Activated CD8-positive, alpha-beta T cell treated with anti-CD3 and anti-CD28 coated beads, Interleukin-2, amount 10 ng/mL, durations not matched to agents 7 days and 5 days (primary cell): Measurements from ENCODE around the gene SUGT1. TPM values are rescaled to one million over a fixed set of nuclear protein-coding genes. Genes with fewer than 3 reads are reported as not detected.
"Not testable (repeated sequence)": the region's sequence is repeated elsewhere in the genome, so short reads cannot be mapped to it uniquely, and the experiment has no call there.

Source experiments
- ATAC-seq: fragments of 150-1000 bp; cut with Tn5 transposase; one replicate; pipeline ENCODE4 v1.10.0; 2021; ENCODE audit warnings: moderate library complexity
- CTCF ChIA-PET: fragments of 350-600 bp; sonication (Branson Sonifier 250); formaldehyde crosslinking; loops from one replicate; lab custom pipeline; 2021; ENCODE audit warnings: antibody characterized with exemption; lab: Charles Lee
- POLR2A ChIA-PET: fragments of 350-600 bp; sonication (Branson Sonifier 250); formaldehyde crosslinking; loops from one replicate; lab custom pipeline; 2021; ENCODE audit warnings: antibody characterized with exemption; lab: Charles Lee
- DNase-seq: peaks from one replicate; pipeline ENCODE4 v3.0.0-alpha.2; 2020
- H3K27ac Mint-ChIP-seq: one replicate; pipeline ENCODE4 v1.8.0; 2021; ENCODE audit warnings: mild to moderate bottlenecking, mixed read lengths
- H3K27me3 Mint-ChIP-seq: one replicate; pipeline ENCODE4 v1.8.0; 2021; ENCODE audit warnings: low read depth, mixed read lengths
- H3K36me3 Mint-ChIP-seq: one replicate; pipeline ENCODE4 v1.8.0; 2021; ENCODE audit warnings: low read depth, mixed read lengths
- H3K4me1 Mint-ChIP-seq: one replicate; pipeline ENCODE4 v1.8.0; 2021; ENCODE audit warnings: low read depth, mixed read lengths
- H3K4me3 Mint-ChIP-seq: one replicate; pipeline ENCODE4 v1.8.0; 2021; ENCODE audit warnings: mild to moderate bottlenecking, mixed read lengths
- H3K9me3 Mint-ChIP-seq: one replicate; pipeline ENCODE4 v1.8.0; 2022; ENCODE audit warnings: mixed read lengths; ENCODE audit not compliant: insufficient read depth
- total RNA-seq, 2 experiments: library from RNA; stranded (reverse); gene quantifications; one replicate each; pipeline ENCODE4 v1.2.3, GENCODE V29; 2021

Gene SUGT1
- total RNA-seq, 2 experiments from 2014 or later = 48.5 to 50.7 TPM

DNA sequence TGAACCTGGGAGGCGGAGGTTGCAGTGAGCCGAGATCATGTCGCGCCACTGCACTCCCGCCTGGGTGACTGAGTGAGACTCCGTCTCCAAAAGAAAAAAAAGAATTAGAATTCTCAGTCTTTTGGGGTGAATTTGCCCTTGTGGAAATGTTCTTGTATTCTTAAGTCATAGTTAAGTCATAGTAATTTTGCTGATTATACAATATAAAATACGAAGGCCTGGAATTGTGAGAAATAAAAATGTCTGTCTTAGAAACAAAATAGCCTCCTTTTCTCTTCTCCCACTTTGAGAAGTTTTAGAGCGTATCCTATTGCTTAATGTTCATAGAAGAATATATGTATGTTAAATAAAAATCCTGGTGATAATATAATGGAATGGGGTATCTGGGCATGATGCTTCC is 18.1 kb downstream of the SUGT1 start:
- ChIA-PET CTCF (interaction anchor here (0.7 to 2.8 kb wide), 3 partner anchors 18 to 138 kb away, joined by 3 to 15 read pairs (median 5); partner anchors contain the start of gene SUGT1), POLR2A (no interaction called here)
- DNase-seq (no peak), ATAC-seq (no peak)
- Mint-ChIP-seq H3K4me3 (no peak overlapping the region), H3K27me3 (no peaks in the 10 kb centered on the region), H3K36me3 (peaks cover 25% of the 10 kb centered on the region), H3K27ac (no peak overlapping the region), H3K4me1 (no peaks in the 10 kb centered on the region), H3K9me3 (no peaks in the 10 kb centered on the region)

DNA sequence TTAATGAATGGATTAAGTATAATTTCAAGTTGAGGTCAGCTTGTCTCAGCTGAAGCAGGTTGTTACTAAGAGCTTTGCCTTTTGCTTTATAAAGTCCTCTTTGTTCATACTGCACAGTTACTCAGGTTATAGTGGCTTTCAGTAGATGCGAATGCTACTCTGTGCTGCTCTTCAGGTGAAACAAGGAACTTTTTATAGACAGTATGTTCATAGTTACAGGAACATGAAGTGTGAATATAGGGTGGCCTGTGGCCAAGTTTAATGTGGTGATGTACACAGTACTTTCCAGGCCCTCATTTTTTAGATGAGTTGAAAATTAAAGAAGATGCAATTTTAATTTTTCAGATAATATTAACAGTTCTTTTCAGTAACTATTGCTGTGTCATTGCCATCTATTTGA is 20.8 kb downstream of the SUGT1 start:
- ChIA-PET POLR2A (no interaction called here), CTCF (interaction anchor here (1.1 kb wide), 1 partner anchor 20 kb away, joined by 5 read pairs; no protein-coding TSS in a partner anchor)
- no peaks in the 10 kb centered on the region for H3K9me3 Mint-ChIP-seq
- no peak overlapping the region for H3K27ac Mint-ChIP-seq
- H3K36me3 Mint-ChIP-seq = peaks cover 33% of the 10 kb centered on the region
- H3K27me3 Mint-ChIP-seq = no peaks in the 10 kb centered on the region
- no peak overlapping the region for H3K4me3 Mint-ChIP-seq
- ATAC-seq = no peak
- no peak for DNase-seq
- H3K4me1 Mint-ChIP-seq = no peaks in the 10 kb centered on the region

DNA sequence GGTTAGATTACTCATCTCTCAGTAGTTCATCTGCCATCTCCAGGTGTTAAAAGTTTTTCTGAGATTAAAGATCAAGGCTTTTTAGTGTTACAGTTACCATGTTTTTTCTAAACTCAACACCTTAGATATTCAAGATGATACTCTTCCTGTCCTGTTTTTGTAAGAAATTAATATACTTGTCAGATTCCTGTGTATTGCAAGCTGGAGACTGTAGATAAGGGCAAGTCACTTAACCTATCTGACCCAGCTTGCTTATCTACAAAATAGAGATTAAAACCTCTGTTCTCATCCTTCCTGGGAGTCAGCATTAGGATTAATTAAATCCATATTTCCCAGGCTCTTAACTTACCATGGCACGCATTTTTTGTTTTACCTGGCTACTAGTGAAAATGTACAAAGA is 25.2 kb downstream of the SUGT1 start:
- no peaks in the 10 kb centered on the region for H3K27me3 Mint-ChIP-seq
- DNase-seq (no peak), ATAC-seq (no peak)
- no peaks in the 10 kb centered on the region for H3K4me1 Mint-ChIP-seq
- ChIA-PET POLR2A (no interaction called here), CTCF (interaction anchor here (1.3 kb wide), 1 partner anchor 13 kb away, joined by 5 read pairs; no protein-coding TSS in a partner anchor)
- H3K27ac Mint-ChIP-seq = no peak overlapping the region
- H3K9me3 Mint-ChIP-seq = no peaks in the 10 kb centered on the region
- H3K36me3 Mint-ChIP-seq = peaks cover 39% of the 10 kb centered on the region
- no peak overlapping the region for H3K4me3 Mint-ChIP-seq

DNA sequence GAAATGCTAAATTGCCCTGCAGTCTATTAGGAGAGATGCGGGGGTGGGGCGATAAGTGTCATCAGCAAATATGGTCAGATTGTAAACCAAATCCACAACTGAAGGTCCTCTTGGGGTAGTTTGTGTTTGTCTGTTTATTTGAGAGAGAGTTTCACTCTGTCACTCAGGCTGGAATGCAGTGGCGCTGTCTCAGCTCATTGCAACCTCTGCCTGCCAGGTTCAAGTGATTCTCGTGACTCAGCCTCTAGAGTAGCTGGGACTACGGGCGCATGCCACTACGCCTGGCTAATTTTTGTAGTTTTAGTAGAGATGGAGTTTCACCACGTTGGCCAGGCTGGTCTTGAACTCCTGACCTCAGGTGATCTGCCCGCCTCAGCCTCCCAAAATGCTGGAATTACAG is 33.2 kb downstream of the SUGT1 start:
- POLR2A ChIA-PET, H3K4me1 Mint-ChIP-seq, H3K9me3 Mint-ChIP-seq, DNase-seq, CTCF ChIA-PET, H3K27me3 Mint-ChIP-seq, H3K27ac Mint-ChIP-seq, ATAC-seq, H3K4me3 Mint-ChIP-seq: not testable (repeated sequence)
- H3K36me3 Mint-ChIP-seq = peaks cover 49% of the 10 kb centered on the region

DNA sequence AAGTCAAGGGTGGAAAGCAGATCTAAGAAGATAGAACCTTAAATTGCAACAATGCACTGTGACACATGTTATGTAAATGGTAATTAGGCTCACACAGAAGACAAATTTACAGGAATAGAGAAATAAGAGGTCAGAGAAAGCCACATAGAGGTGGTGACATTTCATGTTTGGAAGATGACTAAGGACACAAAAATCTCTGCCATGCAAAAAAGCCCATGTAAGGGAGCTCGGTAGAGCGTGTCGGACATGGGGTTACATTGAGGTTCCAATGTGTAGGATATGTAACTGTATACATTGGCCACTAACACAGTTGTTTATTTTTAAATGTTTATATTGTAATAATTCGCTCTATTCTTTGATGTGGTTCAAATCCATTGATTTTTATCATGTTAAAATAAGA is 33.7 kb downstream of the SUGT1 start:
- H3K4me3 Mint-ChIP-seq = no peak overlapping the region
- no peaks in the 10 kb centered on the region for H3K27me3 Mint-ChIP-seq
- ChIA-PET POLR2A (no interaction called here), CTCF (interaction anchor here (1.6 kb wide), 1 partner anchor 69 kb away, joined by 4 read pairs; no protein-coding TSS in a partner anchor)
- no peak for DNase-seq
- H3K27ac Mint-ChIP-seq = no peak overlapping the region
- peaks cover 51% of the 10 kb centered on the region for H3K36me3 Mint-ChIP-seq
- ATAC-seq = no peak
- no peaks in the 10 kb centered on the region for H3K9me3 Mint-ChIP-seq
- H3K4me1 Mint-ChIP-seq = peaks cover 1% of the 10 kb centered on the region

DNA sequence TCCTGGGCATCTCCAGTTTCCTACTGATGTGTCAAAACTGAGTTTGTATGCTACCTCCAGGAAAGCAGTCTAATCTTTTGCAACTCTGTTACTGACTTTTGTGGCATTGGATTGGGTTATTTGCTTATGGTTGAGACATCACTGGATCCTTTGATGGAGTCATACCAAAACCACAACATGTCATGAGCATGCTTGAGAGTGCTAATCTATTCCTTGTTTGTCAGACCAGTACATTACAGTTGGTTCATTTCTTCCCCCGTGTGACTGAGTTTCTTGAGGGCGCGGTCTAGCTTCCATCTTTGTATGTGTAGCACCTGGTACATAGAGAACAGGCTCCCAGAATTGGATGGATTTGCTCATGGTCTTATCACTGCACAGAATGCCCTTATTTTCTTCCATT is 43.2 kb downstream of the SUGT1 start:
- no peak overlapping the region for H3K4me3 Mint-ChIP-seq
- ChIA-PET CTCF (interaction anchor here (0.6 kb wide), 1 partner anchor 50 kb away, joined by 4 read pairs; no protein-coding TSS in a partner anchor), POLR2A (no interaction called here)
- H3K36me3 Mint-ChIP-seq = peaks cover 11% of the 10 kb centered on the region
- H3K9me3 Mint-ChIP-seq = no peaks in the 10 kb centered on the region
- no peak for DNase-seq
- H3K27ac Mint-ChIP-seq = no peak overlapping the region
- ATAC-seq = peak; percentile 36
- peaks cover 14% of the 10 kb centered on the region for H3K4me1 Mint-ChIP-seq
- no peaks in the 10 kb centered on the region for H3K27me3 Mint-ChIP-seq

DNA sequence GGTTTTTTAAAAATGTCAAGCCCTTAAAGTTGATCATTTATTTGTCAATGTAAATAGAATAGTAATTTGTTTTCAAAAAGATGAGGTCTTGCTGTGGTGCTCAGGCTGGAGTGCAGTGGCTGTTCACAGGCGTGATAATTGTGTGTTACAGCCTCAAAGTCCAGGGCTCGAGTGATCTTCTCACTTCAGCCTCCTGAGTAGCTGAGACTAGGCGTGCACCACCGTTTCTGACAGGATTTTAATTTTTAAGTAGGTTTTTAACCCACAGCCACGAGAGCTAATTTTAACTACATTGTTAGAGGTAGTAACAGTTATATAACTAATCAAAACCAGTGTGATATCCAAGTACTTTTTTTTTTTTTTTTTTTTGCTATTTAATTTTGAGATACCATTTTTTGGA is 43.9 kb downstream of the SUGT1 start:
- Mint-ChIP-seq H3K4me3 (no peak overlapping the region), H3K27ac (no peak overlapping the region), H3K9me3 (no peaks in the 10 kb centered on the region), H3K36me3 (peaks cover 7% of the 10 kb centered on the region), H3K4me1 (peaks cover 11% of the 10 kb centered on the region), H3K27me3 (no peaks in the 10 kb centered on the region)
- DNase-seq = no peak
- ChIA-PET POLR2A (no interaction called here), CTCF (interaction anchor here (0.6 kb wide), 1 partner anchor 49 kb away, joined by 4 read pairs; no protein-coding TSS in a partner anchor)
- no peak for ATAC-seq

DNA sequence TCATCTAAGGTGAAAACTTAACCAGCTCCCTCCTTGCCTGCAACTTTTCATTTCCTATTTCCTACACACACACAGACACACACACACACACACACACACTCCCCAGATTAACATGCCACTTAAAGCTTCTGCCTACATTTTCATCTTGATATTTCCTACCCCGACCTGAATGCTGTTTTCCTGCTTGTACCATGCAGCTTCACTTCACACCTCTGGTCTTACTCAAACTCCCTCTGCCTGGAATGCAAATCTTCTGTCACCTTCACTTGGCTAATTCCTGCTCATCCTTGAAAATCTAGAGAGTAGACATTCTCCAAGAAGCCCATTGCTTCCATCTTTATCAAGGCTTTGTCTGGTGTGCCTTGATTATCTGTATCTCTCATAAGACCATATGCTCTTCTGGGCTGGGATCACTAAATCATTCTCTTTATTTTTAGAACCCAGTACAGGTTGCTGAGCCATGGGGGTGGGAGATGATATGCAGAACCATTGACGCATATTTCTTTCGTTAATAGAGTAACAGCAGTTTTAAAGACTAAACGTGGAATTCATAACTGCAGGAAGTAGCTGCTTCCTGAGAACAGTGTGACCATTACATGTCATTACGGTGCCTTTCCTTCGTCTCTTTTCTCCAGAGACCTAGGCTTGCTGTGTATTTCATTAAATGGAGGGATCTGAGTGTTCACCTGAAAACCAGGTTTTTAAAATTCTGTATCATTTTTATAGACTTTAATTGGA is 49.3 kb downstream of the SUGT1 start:
- no peak overlapping the region for H3K27ac Mint-ChIP-seq
- POLR2A ChIA-PET = no interaction called here
- no peaks in the 10 kb centered on the region for H3K9me3 Mint-ChIP-seq
- DNase-seq (no peak), ATAC-seq (no peak)
- no peaks in the 10 kb centered on the region for H3K4me1 Mint-ChIP-seq
- peaks cover 5% of the 10 kb centered on the region for H3K27me3 Mint-ChIP-seq
- H3K36me3 Mint-ChIP-seq = peaks cover 5% of the 10 kb centered on the region
- no peak overlapping the region for H3K4me3 Mint-ChIP-seq
- CTCF ChIA-PET = interaction anchor here (1.2 to 1.9 kb wide), 2 partner anchors 9 to 49 kb away, joined by 3 to 4 read pairs; partner anchors contain the start of gene SUGT1

DNA sequence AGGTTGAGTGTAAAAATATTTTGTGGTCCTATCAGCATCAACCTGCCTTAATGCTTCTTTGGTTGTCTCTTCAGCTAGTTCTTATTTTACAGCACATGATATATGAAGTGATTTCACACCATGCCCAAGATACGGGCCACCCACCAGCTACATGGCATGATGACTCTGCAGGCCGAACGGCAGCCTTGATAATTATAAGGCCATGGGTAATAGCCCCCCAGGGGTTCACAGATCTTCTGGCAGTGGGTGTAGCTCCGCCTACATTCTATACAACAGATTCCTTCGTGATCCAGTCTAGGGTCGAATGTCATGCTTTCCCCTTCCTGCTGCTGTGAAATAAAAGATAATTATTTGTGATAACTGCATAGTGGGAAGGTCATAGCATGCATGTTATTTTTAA is 50.8 kb downstream of the SUGT1 start:
- Mint-ChIP-seq H3K4me3 (no peak overlapping the region), H3K4me1 (no peaks in the 10 kb centered on the region), H3K27me3 (peaks cover 5% of the 10 kb centered on the region), H3K36me3 (peaks cover 3% of the 10 kb centered on the region), H3K9me3 (no peaks in the 10 kb centered on the region), H3K27ac (no peak overlapping the region)
- ChIA-PET CTCF (interaction anchor here (1.5 to 1.9 kb wide), 2 partner anchors 10 to 11 kb away, joined by 4 to 5 read pairs; no protein-coding TSS in a partner anchor), POLR2A (no interaction called here)
- ATAC-seq (no peak), DNase-seq (no peak)

DNA sequence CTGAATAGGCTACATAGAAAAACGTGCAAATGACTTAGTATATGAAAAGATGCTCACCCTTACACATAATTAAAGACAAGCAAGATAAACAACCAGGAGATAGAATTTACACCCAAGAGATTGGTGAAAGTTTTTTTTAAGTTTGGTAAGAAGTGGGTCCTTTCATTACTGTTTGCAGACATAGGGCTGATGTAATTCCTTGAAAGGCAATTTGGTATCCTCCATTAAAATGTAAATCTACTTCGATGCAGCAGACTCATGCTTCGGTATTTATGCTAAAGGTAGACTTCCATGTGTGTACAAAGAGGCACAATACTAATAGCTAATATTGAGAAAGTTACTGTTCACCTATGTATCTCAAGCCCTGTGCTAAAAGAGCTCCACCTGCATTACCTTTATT is 53.4 kb downstream of the SUGT1 start:
- no peak overlapping the region for H3K4me3 Mint-ChIP-seq
- no peaks in the 10 kb centered on the region for H3K9me3 Mint-ChIP-seq
- H3K4me1 Mint-ChIP-seq = no peaks in the 10 kb centered on the region
- peaks cover 5% of the 10 kb centered on the region for H3K27me3 Mint-ChIP-seq
- ChIA-PET POLR2A (no interaction called here), CTCF (no interaction called here)
- no peak overlapping the region for H3K27ac Mint-ChIP-seq
- peaks cover 3% of the 10 kb centered on the region for H3K36me3 Mint-ChIP-seq
- ATAC-seq (no peak), DNase-seq (no peak)

DNA sequence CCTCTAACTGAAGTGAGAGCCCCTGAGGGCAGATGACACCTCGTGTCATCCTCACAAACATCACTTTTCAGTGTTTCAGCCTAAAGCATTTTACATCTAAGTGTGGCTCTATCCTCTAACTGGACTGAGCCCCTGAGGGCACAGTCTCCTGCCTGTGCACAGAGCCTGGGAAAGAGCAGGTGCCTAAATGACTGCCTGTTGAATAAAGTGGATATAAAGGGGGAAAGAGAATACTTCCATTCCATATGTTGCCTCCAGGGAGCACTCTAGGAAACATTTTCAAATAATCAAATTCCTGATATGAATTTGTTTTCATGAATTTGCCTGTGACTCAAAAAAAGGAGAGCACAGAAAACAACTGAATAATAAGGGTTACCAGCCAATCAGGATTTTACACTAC is 54.7 kb downstream of the SUGT1 start:
- Mint-ChIP-seq H3K4me1 (no peaks in the 10 kb centered on the region), H3K36me3 (peaks cover 3% of the 10 kb centered on the region), H3K27ac (no peak overlapping the region), H3K4me3 (no peak overlapping the region), H3K27me3 (peaks cover 5% of the 10 kb centered on the region), H3K9me3 (no peaks in the 10 kb centered on the region)
- ATAC-seq (no peak), DNase-seq (no peak)
- CTCF ChIA-PET = no interaction called here
- POLR2A ChIA-PET = no interaction called here

DNA sequence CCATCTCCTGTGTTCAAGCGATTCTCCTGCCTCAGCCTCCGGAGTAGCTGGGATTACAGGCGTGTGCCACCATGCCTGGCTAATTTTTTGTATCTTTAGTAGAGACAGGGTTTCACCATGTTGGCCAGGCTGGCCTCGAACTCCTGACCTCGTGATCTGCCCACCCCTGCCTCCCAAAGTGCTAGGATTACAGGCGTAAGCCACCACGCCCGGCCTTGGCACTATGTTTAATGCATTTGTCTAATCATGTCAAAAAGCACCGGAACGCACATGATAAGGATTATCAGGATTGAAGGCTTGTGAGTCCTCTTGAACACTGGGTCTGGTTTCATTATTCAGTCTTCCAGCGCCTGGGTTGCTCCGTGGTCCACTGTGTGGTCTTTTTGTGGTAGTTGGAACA is 55.6 kb downstream of the SUGT1 start:
- H3K27ac Mint-ChIP-seq, ATAC-seq, POLR2A ChIA-PET, H3K4me1 Mint-ChIP-seq, DNase-seq, H3K9me3 Mint-ChIP-seq, H3K4me3 Mint-ChIP-seq, CTCF ChIA-PET, H3K27me3 Mint-ChIP-seq, H3K36me3 Mint-ChIP-seq: not testable (repeated sequence)
